VCaP (cell line): Measurements from ENCODE around the gene ZNF710.

ENCODE experiments used
- H3K27ac ChIP-seq: fragments of 450-650 bp; 2 replicates; pipeline ENCODE4 v1.5.1; 2017
- CTCF ChIP-seq: fragments of 450-650 bp; conservative IDR thresholded peaks from 2 replicates; pipeline ENCODE4 v1.5.1; 2017; ENCODE audit warnings: mild to moderate bottlenecking, moderate library complexity

Gene ZNF710

GRCh38 chr15:90076716-90077115 lies 75.6 kb downstream of the ZNF710 start:
- no peak for TF ChIP-seq CTCF

GRCh38 chr15:90078965-90079364 lies 77.8 kb downstream of the ZNF710 start:
- no peak for TF ChIP-seq CTCF
- no peak overlapping the region for H3K27ac ChIP-seq

More at GRCh38 chr15:90076716-90077115, 75.6 kb downstream of the ZNF710 start:
- 0 out of 2 replicates have a peak overlapping the region, but pooled peaks have one; percentile 1 for H3K27ac ChIP-seq

- no peak overlapping the region for H3K27ac ChIP-seq
- no peak for TF ChIP-seq CTCF
Measured at GRCh38 chr15:90079619-90080457, 78.7 kb downstream of the ZNF710 start.

GRCh38 chr15:90080458-90080755 lies 79.3 kb downstream of the ZNF710 start:
- no peak overlapping the region for H3K27ac ChIP-seq
- TF ChIP-seq CTCF, result no peak

- no peak overlapping the region for H3K27ac ChIP-seq
- no peak for TF ChIP-seq CTCF
Measured at GRCh38 chr15:90080818-90081393, 79.8 kb downstream of the ZNF710 start.

- no peak for TF ChIP-seq CTCF
- H3K27ac ChIP-seq, result no peak overlapping the region
Measured at GRCh38 chr15:90082140-90082715, 81.1 kb downstream of the ZNF710 start.

GRCh38 chr15:90083419-90083818 lies 82.3 kb downstream of the ZNF710 start:
- no peak for TF ChIP-seq CTCF
- peak overlapping the region; percentile 10; the same call in 1 of the 2 replicates for H3K27ac ChIP-seq
